Activated naive CD4-positive, alpha-beta T cell treated with anti-CD3 and anti-CD28 coated beads, Interleukin-2, amount 50 U/mL, for 72 hours (primary cell): ENCODE measurements around the gene MASP2. TPM values are rescaled to one million over a fixed set of nuclear protein-coding genes. Genes with fewer than 3 reads are reported as not detected.
A peak's percentile ranks its signal among the peaks of the same experiment; 100 is the strongest.
"Not testable (repeated sequence)": the region's sequence is repeated elsewhere in the genome, so short reads cannot be mapped to it uniquely, and the experiment has no call there.

Source experiments
- ATAC-seq, 2 donors: fragments of 150-1000 bp; cut with Tn5 transposase; 2 replicates each; pipeline ENCODE4 v1.10.0; 2021; ENCODE audit warnings: mild to moderate bottlenecking in 2 of 2, moderate library complexity in 2 of 2
- DNase-seq, 2 donors: peaks; one replicate each; pipeline ENCODE4 v3.0.0; 2021 to 2022; ENCODE audit warnings: low spot score in 2 of 2
- H3K27ac Mint-ChIP-seq, 2 donors: one replicate each; pipeline ENCODE4 v1.8.0; 2022; ENCODE audit warnings: mild to moderate bottlenecking in 2 of 2, mixed read lengths in 2 of 2
- H3K36me3 Mint-ChIP-seq, 2 donors: one replicate each; pipeline ENCODE4 v1.8.0; 2022; ENCODE audit warnings: mixed read lengths in 2 of 2
- H3K9me3 Mint-ChIP-seq, 2 donors: one replicate each; pipeline ENCODE4 v1.8.0; 2022; ENCODE audit warnings: mixed read lengths in 2 of 2
- total RNA-seq, 2 donors: library from RNA; stranded (reverse); gene quantifications; one replicate each; pipeline ENCODE4 v1.2.3, GENCODE V29; 2022

The MASP2 gene
- total RNA-seq, 2 donors from 2014 or later = 0.21 TPM; not detected in 1

- DNase-seq = peak in 1 of 2 donors; percentile 51
- no peaks in the 10 kb centered on the region for H3K36me3 Mint-ChIP-seq
- no peak overlapping the region for H3K27ac Mint-ChIP-seq
- peak in 1 of 2 donors; percentile 8 for ATAC-seq
- H3K9me3 Mint-ChIP-seq = no peaks in the 10 kb centered on the region
Observed at GRCh38 chr1:11045428-11046269, 1.4 kb downstream of the MASP2 start.

GRCh38 chr1:11044849-11045427 lies 2.1 kb downstream of the MASP2 start:
- Mint-ChIP-seq H3K36me3 (no peaks in the 10 kb centered on the region), H3K9me3 (no peaks in the 10 kb centered on the region), H3K27ac (no peak overlapping the region)
- ATAC-seq = peak in 1 of 2 donors; percentile 12
- DNase-seq = no peak

GRCh38 chr1:11044086-11044848 lies 2.8 kb downstream of the MASP2 start:
- H3K9me3 Mint-ChIP-seq = no peaks in the 10 kb centered on the region
- H3K36me3 Mint-ChIP-seq = no peaks in the 10 kb centered on the region
- DNase-seq (no peak), ATAC-seq (no peak)
- H3K27ac Mint-ChIP-seq = no peak overlapping the region

GRCh38 chr1:11042995-11043874 lies 3.8 kb downstream of the MASP2 start:
- no peak for DNase-seq
- Mint-ChIP-seq H3K27ac (no peak overlapping the region), H3K9me3 (no peaks in the 10 kb centered on the region)

GRCh38 chr1:11042065-11042464 lies 5.0 kb downstream of the MASP2 start:
- Mint-ChIP-seq H3K9me3 (no peaks in the 10 kb centered on the region), H3K27ac (no peak overlapping the region), H3K36me3 (no peaks in the 10 kb centered on the region)
- ATAC-seq (no peak), DNase-seq (no peak)

More at GRCh38 chr1:11042995-11043874, 3.8 kb downstream of the MASP2 start:
- peak in 1 of 2 donors; percentile 11 for ATAC-seq
- no peaks in the 10 kb centered on the region for H3K36me3 Mint-ChIP-seq

GRCh38 chr1:11041048-11041447 lies 6.0 kb downstream of the MASP2 start:
- no peak for DNase-seq
- Mint-ChIP-seq H3K27ac (no peak overlapping the region), H3K9me3 (no peaks in the 10 kb centered on the region), H3K36me3 (no peaks in the 10 kb centered on the region)
- no peak for ATAC-seq

- not testable (repeated sequence) for H3K27ac Mint-ChIP-seq, ATAC-seq, DNase-seq, H3K36me3 Mint-ChIP-seq, H3K9me3 Mint-ChIP-seq
Observed at GRCh38 chr1:11040105-11040429, 7.0 kb downstream of the MASP2 start.

GRCh38 chr1:11039351-11040104 lies 7.5 kb downstream of the MASP2 start:
- no peaks in the 10 kb centered on the region for H3K36me3 Mint-ChIP-seq
- H3K27ac Mint-ChIP-seq = no peak overlapping the region
- H3K9me3 Mint-ChIP-seq = no peaks in the 10 kb centered on the region
- DNase-seq = no peak
- no peak for ATAC-seq

- H3K27ac Mint-ChIP-seq = no peak overlapping the region
- no peaks in the 10 kb centered on the region for H3K9me3 Mint-ChIP-seq
- ATAC-seq (peak; percentile 90 to 98), DNase-seq (peak; percentile 79 to 89)
- H3K36me3 Mint-ChIP-seq = no peaks in the 10 kb centered on the region
Observed at GRCh38 chr1:11037740-11038182, 9.3 kb downstream of the MASP2 start.

- ATAC-seq, H3K36me3 Mint-ChIP-seq, DNase-seq, H3K27ac Mint-ChIP-seq, H3K9me3 Mint-ChIP-seq: not testable (repeated sequence)
Observed at GRCh38 chr1:11037019-11037739, 9.9 kb downstream of the MASP2 start.

GRCh38 chr1:11031624-11032262 lies 15.3 kb downstream of the MASP2 start:
- no peak for DNase-seq
- no peaks in the 10 kb centered on the region for H3K9me3 Mint-ChIP-seq
- peaks cover 0 to 5% of the 10 kb centered on the region in 2 donors for H3K36me3 Mint-ChIP-seq
- H3K27ac Mint-ChIP-seq = peak overlapping the region in 1 of 2 donors; percentile 55
- peak in 1 of 2 donors; percentile 12 for ATAC-seq

- DNase-seq = no peak
- H3K9me3 Mint-ChIP-seq = no peaks in the 10 kb centered on the region
Observed at GRCh38 chr1:11030865-11031264, 16.2 kb downstream of the MASP2 start.

GRCh38 chr1:11028018-11028417 lies 19.0 kb downstream of the MASP2 start:
- ATAC-seq (no peak), DNase-seq (peak in 1 of 2 donors; percentile 20)
- H3K27ac Mint-ChIP-seq = peak overlapping the region in 1 of 2 donors; percentile 86
- H3K36me3 Mint-ChIP-seq = peaks cover 0 to 22% of the 10 kb centered on the region in 2 donors
- no peaks in the 10 kb centered on the region for H3K9me3 Mint-ChIP-seq

More at GRCh38 chr1:11030865-11031264, 16.2 kb downstream of the MASP2 start:
- ATAC-seq = no peak
- peaks cover 0 to 5% of the 10 kb centered on the region in 2 donors for H3K36me3 Mint-ChIP-seq
- H3K27ac Mint-ChIP-seq = peak overlapping the region; percentile 7 to 44

- H3K36me3 Mint-ChIP-seq = peaks cover 0 to 23% of the 10 kb centered on the region in 2 donors
- DNase-seq (peak in 1 of 2 donors; percentile 11), ATAC-seq (no peak)
- no peaks in the 10 kb centered on the region for H3K9me3 Mint-ChIP-seq
- H3K27ac Mint-ChIP-seq = peak overlapping the region; percentile 74 to 86
Observed at GRCh38 chr1:11027316-11027715, 19.7 kb downstream of the MASP2 start.
